Stimulated activated CD8-positive, alpha-beta memory T cell treated with anti-CD3 and anti-CD28 coated beads, Interleukin-12 subunit alpha, Interleukin-12 subunit beta, amount 100 ng/mL, for 1 hour (primary cell): ENCODE measurements around the gene CHCHD4.
A peak's percentile ranks its signal among the peaks of the same experiment; 100 is the strongest.

Source experiments
- DNase-seq: peaks from one replicate; pipeline ENCODE4 v3.0.0-alpha.2; 2020; ENCODE audit warnings: low read depth

The CHCHD4 gene

DNA sequence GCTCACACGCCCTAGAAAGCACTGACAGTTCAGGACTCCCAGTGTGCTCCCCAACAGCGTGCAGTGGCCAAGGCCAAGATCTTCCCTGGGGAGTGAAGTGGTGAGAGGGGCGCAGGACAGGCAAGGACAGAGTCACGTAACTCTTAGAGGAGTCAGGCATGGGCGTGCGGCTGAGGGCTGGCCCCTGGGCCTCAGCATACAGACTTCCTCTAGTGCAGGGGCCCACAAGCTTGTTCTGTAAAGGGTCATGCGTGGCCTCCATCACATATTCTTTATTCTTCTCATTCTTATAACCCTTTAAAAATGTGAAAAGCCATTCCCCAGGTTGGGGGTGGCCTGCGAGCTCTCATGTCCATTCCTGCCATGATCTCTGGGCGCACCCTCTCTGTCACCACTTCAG, 25.4 kb upstream of the CHCHD4 start:
- no peak for DNase-seq

GRCh38 chr3:14148041-14148985, 23.6 kb upstream of the CHCHD4 start:
- DNase-seq = no peak

GRCh38 chr3:14147617-14148016, 22.9 kb upstream of the CHCHD4 start:
- no peak for DNase-seq

GRCh38 chr3:14147066-14147435, 22.4 kb upstream of the CHCHD4 start:
- DNase-seq = no peak

GRCh38 chr3:14146381-14147065, 21.9 kb upstream of the CHCHD4 start:
- DNase-seq = no peak

GRCh38 chr3:14145670-14146380, 21.2 kb upstream of the CHCHD4 start:
- DNase-seq = no peak

DNA sequence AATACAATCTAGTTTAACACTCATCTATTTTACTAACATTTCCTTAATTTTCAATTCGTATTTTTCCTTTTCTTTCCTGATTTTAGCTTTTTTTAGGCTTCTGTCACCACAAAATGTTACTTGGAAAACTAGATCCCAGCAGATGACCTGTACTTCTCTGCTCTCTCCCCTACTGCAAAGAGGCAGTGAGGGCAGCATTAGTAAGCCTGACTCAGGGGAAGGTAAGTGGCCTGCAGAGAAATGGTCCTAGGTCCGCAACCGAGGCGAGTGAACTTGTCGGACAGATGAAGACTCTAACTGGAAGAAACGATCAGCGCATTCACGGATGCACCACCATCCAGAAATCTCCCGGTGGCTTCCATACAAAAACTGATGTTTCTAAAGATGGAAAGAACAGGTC, 20.6 kb upstream of the CHCHD4 start:
- DNase-seq = no peak

GRCh38 chr3:14144423-14145075, 19.9 kb upstream of the CHCHD4 start:
- peak; percentile 60 for DNase-seq

- no peak for DNase-seq
These were observed 18.9 kb upstream of the CHCHD4 start for GRCh38 chr3:14143271-14144225.

DNA sequence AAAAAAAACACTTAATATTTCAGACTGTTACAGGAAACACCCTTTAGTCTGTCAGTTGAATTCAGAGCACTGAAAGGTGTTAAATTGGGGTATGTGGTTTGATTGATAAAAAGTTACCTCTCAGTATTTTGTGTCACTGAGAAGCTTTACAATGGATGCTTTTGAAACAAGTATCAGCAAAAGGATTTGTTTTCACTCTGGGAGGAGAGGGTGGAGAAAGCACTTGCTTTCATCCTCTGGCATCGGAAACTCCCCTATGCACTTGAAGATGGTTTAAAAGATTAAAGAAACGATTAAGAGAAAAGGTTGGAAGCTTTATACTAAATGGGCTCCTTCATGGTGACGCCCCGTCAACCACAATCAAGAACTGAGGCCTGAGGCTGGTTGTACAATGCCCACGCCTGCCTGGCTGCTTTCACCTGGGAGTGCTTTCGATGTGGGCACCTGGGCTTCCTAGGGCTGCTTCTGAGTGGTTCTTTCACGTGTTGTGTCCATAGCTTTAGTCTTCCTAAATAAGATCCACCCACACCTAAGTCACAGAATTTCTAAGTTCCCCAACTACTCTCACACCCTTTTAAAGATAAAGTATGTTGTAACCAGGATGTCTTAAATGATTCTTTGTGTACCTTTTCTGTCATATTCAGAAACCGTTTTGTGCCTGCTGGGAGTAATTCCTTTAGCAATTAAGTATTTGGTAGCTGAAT, 18.0 kb upstream of the CHCHD4 start:
- peak; percentile 39 for DNase-seq

DNA sequence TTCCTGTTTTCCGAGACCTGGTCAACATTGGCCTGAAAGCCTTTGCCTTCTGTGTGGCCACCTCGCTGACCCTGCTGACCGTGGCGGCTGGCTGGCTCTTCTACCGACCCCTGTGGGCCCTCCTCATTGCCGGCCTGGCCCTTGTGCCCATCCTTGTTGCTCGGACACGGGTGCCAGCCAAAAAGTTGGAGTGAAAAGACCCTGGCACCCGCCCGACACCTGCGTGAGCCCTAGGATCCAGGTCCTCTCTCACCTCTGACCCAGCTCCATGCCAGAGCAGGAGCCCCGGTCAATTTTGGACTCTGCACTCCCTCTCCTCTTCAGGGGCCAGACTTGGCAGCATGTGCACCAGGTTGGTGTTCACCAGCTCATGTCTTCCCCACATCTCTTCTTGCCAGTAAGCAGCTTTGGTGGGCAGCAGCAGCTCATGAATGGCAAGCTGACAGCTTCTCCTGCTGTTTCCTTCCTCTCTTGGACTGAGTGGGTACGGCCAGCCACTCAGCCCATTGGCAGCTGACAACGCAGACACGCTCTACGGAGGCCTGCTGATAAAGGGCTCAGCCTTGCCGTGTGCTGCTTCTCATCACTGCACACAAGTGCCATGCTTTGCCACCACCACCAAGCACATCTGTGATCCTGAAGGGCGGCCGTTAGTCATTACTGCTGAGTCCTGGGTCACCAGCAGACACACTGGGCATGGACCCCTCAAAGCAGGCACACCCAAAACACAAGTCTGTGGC, 17.1 kb upstream of the CHCHD4 start:
- DNase-seq = no peak

- no peak for DNase-seq
These were observed 16.5 kb upstream of the CHCHD4 start for GRCh38 chr3:14141144-14141543.

DNA sequence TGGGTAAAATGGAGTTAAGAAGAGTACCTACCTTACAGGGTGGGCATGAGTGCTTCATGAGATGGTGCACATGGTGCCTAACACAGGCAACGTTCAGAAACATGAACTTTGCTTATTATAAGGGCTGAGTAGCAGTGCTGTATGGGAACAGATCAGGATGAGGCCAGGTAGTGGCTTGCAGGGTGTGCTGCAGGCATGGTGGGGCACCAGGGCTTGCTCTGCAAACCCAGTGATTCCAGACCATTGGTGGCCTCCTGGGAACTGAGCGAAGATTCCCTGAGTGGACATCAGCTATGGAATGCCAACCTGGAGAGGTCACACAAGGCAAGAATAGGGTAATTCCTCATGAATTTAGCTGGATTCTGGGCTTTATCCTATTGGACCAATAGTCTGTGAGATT, 16.0 kb upstream of the CHCHD4 start:
- no peak for DNase-seq

DNA sequence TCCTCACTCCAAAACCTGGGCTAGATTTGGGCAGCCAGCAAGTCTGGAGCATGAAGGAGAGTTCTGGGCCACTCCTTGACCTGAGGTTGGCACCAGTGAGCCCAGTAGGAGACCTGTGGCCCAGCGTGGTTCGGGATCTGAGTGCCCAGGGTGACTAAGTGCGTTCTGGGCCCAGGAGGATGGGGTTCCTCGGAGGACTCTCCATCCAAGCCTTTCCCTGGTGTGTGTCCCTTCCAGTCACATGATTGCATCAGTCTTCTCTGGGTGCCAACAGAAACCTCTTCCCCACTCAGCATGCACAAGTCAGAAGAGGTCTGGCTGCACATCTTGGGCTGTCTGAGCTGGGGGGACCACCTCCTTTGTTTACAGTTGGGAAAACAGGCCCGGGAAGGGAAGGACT, 15.1 kb upstream of the CHCHD4 start:
- DNase-seq = no peak

DNA sequence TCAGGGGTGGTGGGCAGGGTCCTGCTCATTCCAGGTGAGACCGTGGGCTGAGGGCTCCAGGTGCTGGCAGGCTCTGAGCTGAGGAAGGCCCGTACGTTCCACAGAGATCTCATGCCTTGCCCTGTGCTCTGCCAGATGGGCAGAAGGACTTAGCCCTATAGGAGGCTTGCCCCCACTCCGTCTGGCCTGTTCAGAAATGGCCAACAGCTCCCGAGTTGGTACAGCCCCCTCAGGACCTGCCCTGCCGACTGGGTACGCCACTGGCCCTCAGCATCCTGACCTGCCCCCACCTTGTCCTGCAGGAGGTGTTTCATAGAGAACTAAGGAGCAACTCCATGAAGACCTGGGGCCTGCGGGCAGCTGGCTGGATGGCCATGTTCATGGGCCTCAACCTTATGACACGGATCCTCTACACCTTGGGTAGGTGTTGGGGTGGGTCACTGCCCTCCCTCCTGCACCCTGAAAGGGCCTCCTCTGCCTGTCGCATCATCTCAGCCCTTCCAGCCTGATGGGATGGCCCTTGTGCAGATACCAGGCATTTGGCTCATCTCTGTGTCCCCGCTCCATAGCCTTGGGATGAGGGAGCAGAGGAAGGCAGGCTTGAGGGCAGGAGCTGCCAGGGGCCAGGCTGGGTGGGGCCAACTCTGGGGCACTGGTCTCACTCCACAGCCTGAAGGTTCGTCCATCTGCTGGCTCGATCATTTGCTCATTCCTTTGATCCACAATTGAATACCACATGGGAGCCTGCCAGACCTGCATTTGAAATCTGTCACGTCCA, 14.4 kb upstream of the CHCHD4 start:
- no peak for DNase-seq

DNA sequence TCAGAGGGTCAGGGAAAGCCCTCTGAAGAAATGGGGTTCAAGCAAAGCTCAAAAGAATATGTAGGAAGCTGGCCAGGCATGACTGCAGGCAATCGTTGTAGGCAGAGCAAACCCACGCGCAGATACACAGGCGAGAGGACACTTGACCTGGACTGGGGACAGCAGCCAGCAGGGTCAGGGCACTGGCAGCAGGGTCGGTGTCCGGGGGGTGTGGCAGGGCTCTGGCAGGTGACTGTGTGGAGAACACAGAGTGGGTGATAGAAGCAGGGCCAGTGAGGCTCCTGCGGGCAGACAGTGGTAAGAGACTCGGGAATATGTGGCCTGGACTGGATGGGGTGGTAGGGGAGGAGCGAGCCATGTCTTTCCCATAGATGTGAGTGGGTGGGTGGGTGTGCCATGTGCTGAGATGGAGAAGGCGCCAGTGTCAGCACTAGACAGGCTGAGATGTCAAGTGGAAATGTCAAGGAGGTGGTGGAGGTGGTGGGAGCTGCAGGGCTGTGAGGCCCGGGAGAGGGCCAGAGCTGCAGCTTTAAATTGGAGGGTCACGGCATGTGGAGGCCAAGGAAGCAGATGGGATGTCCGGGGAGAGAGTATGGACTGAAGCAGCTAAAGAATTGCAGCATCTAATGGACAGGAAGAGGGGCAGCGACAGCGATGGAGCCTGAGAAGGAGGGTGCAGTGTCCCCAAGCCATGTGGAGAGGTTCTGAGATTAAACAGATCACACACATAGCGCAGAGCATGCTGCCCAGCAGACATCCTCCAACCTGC, 13.6 kb upstream of the CHCHD4 start:
- no peak for DNase-seq

GRCh38 chr3:14137445-14137844, 12.8 kb upstream of the CHCHD4 start:
- no peak for DNase-seq

DNA sequence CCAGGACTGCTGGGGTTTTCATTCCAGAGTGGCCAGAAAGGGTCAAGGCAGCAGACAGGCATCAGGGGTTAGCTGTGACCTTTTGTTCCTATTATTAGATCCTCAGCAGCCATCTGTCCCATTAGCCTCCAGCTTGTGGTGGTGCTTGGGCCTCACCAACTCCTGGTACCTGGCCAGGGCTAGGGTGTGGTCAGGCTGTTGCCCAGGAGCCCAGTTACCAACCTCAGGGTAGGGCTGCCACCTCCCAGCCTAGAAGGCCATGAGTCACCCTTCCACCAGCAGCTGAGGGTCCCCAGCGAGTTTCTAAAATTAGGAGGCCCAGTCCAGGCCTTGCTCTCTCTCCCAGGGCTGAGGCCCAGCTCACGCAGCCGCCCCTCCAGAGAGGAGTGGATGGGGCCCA, 12.3 kb upstream of the CHCHD4 start:
- DNase-seq = no peak
